ENCODE data around the gene CD300LF. TPM values are rescaled to one million over a fixed set of nuclear protein-coding genes. Genes with fewer than 3 reads are reported as not detected.
A peak's percentile ranks its signal among the peaks of the same experiment; 100 is the strongest.

Gene CD300LF
- polyA plus RNA-seq, 3 donors: 112 to 184 (median 175) TPM

DNA sequence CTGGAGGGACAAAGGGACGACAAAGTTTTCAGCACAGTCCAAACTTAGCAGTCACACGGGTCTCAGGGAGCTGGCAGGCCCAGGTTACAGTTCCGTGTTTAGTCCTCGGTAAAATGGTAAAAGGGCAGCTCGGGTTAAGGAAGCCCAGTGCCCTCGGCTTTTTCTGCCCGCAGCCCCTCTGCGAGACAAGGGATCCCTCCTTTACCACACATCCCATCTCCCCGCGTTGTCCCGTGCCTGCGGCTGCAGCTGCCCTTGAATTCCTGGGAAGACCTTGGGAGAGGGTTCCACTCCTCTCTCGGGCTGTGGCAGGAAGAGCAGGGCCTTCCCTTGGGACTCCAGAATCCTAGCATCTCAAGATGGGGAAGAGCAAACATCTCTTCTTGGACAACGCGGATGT, 17.1 kb upstream of the CD300LF start:
- Mint-ChIP-seq H3K4me3 (no peak overlapping the region), H3K36me3 (no peaks in the 10 kb centered on the region), H3K4me1 (peaks cover 28% of the 10 kb centered on the region), H3K9me3 (peaks cover 0 to 3% (median 0%) of the 10 kb centered on the region in 7 donors), H3K27me3 (ENCODE audit: low read depth in 3 of 3) (no peaks in the 10 kb centered on the region), H3K27ac (peak overlapping the region in 2 of 7 donors; percentile 59 to 77)
- H3K4me3 ChIP-seq (replicated peaks in 1 of 3; ENCODE audit: low read depth in 2 of 3, low read length in 3 of 3): no peak overlapping the region
- H4K20me1 ChIP-seq (ENCODE audit: insufficient read depth, low read length): no peaks in the 10 kb centered on the region
- TF ChIP-seq, protein P1, sequence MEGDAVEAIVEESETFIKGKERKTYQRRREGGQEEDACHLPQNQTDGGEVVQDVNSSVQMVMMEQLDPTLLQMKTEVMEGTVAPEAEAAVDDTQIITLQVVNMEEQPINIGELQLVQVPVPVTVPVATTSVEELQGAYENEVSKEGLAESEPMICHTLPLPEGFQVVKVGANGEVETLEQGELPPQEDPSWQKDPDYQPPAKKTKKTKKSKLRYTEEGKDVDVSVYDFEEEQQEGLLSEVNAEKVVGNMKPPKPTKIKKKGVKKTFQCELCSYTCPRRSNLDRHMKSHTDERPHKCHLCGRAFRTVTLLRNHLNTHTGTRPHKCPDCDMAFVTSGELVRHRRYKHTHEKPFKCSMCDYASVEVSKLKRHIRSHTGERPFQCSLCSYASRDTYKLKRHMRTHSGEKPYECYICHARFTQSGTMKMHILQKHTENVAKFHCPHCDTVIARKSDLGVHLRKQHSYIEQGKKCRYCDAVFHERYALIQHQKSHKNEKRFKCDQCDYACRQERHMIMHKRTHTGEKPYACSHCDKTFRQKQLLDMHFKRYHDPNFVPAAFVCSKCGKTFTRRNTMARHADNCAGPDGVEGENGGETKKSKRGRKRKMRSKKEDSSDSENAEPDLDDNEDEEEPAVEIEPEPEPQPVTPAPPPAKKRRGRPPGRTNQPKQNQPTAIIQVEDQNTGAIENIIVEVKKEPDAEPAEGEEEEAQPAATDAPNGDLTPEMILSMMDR (IDR thresholded peaks at IDR 0.05): no peak
- no peaks in the 10 kb centered on the region for H3K36me3 ChIP-seq (replicated peaks in 1 of 2; ENCODE audit: control insufficient read depth in 1 of 2, insufficient read depth in 2 of 2, low read length in 2 of 2)
- H3K27me3 ChIP-seq (ENCODE audit: control insufficient read depth in 2 of 2, insufficient read depth in 2 of 2, low read length in 2 of 2): no peaks in the 10 kb centered on the region
- no peak overlapping the region for H3K4me2 ChIP-seq (replicated peaks; ENCODE audit: extremely low read depth, low read length, poor library complexity, severe bottlenecking)
- H3K79me2 ChIP-seq (ENCODE audit: insufficient read depth, low read length): no peaks in the 10 kb centered on the region
- H2AFZ ChIP-seq (ENCODE audit: insufficient read depth, low read depth, low read length, poor library complexity, severe bottlenecking): no peak overlapping the region
- DNase-seq: no peak
- intact Hi-C loops (cut with micrococcal nuclease): loop anchor here (10.0 kb wide), 2 partner anchors 165 to 355 kb away; partner anchors contain the start of gene CD300H (in 1 of the 2)
- 98% methylated on average over 13 of the region's 15 CpGs for WGBS (ENCODE audit: insufficient coverage)
- no peak overlapping the region for H3K27ac ChIP-seq (ENCODE audit: low read depth in 1 of 2, low read length in 2 of 2)
- no peak overlapping the region for H3K9ac ChIP-seq (ENCODE audit: insufficient read depth, low read length, poor library complexity, severe bottlenecking)
- peaks cover 16 to 26% of the 10 kb centered on the region in 2 donors for H3K4me1 ChIP-seq (ENCODE audit: control insufficient read depth in 1 of 2, insufficient read depth in 2 of 2, low read length in 2 of 2)
- no peaks in the 10 kb centered on the region for H3K9me3 ChIP-seq (replicated peaks in 1 of 2; ENCODE audit: control insufficient read depth in 1 of 2, insufficient read depth in 1 of 2, low read length in 2 of 2)

DNA sequence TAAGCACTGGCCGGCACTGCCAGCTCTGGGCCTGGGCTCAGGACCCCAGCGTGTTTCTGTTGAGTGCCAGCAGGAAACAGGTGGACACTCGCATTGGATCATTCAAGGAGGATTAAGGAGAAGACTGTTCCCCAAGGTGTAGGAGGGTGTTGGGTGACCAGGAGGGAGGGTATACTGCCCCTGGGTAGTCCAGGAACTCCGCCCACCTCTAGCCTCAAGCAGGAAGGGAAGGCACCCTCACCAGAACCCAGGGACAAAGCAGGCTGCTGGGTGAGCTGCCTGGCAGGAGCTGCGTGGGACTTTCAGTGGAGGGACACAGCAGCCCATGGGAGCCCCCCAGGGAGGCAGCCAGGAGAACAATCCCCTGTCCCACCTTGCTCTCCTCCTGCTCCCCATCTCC, 16.6 kb upstream of the CD300LF start:
- no peak overlapping the region for H3K4me3 ChIP-seq (replicated peaks in 1 of 3; ENCODE audit: low read depth in 2 of 3, low read length in 3 of 3)
- H3K79me2 ChIP-seq (ENCODE audit: insufficient read depth, low read length): no peaks in the 10 kb centered on the region
- Mint-ChIP-seq H3K27ac (peak overlapping the region in 1 of 7 donors; percentile 59), H3K36me3 (no peaks in the 10 kb centered on the region), H3K4me1 (peaks cover 24% of the 10 kb centered on the region), H3K27me3 (ENCODE audit: low read depth in 3 of 3) (peaks cover 0 to 3% (median 0%) of the 10 kb centered on the region in 3 donors), H3K4me3 (no peak overlapping the region), H3K9me3 (peaks cover 0 to 3% (median 0%) of the 10 kb centered on the region in 7 donors)
- no peak overlapping the region for H3K27ac ChIP-seq (ENCODE audit: low read depth in 1 of 2, low read length in 2 of 2)
- H3K27me3 ChIP-seq (ENCODE audit: control insufficient read depth in 2 of 2, insufficient read depth in 2 of 2, low read length in 2 of 2): no peaks in the 10 kb centered on the region
- no peaks in the 10 kb centered on the region for H3K36me3 ChIP-seq (replicated peaks in 1 of 2; ENCODE audit: control insufficient read depth in 1 of 2, insufficient read depth in 2 of 2, low read length in 2 of 2)
- H3K4me2 ChIP-seq (replicated peaks; ENCODE audit: extremely low read depth, low read length, poor library complexity, severe bottlenecking): no peak overlapping the region
- intact Hi-C loops (cut with micrococcal nuclease): no loop called here
- H3K9ac ChIP-seq (ENCODE audit: insufficient read depth, low read length, poor library complexity, severe bottlenecking): no peak overlapping the region
- no peaks in the 10 kb centered on the region for H4K20me1 ChIP-seq (ENCODE audit: insufficient read depth, low read length)
- TF ChIP-seq, protein P1 (IDR thresholded peaks at IDR 0.05): no peak
- no peaks in the 10 kb centered on the region for H3K9me3 ChIP-seq (replicated peaks in 1 of 2; ENCODE audit: control insufficient read depth in 1 of 2, insufficient read depth in 1 of 2, low read length in 2 of 2)
- no peak for DNase-seq
- no peak overlapping the region for H2AFZ ChIP-seq (ENCODE audit: insufficient read depth, low read depth, low read length, poor library complexity, severe bottlenecking)
- 82% methylated on average over 3 of the region's 5 CpGs for WGBS (ENCODE audit: insufficient coverage)
- peaks cover 16 to 21% of the 10 kb centered on the region in 2 donors for H3K4me1 ChIP-seq (ENCODE audit: control insufficient read depth in 1 of 2, insufficient read depth in 2 of 2, low read length in 2 of 2)

Data from CD14-positive monocyte (primary cell).